ENCODE data around the gene TCOF1. TPM values are rescaled to one million over a fixed set of nuclear protein-coding genes. Genes with fewer than 3 reads are reported as not detected.

Gene TCOF1
- total and polyA plus RNA-seq, 2 donors (not counting 3 experiments of a cell fraction or from before 2014, with no cell fraction given) = 11.2 to 52.0 TPM

DNA sequence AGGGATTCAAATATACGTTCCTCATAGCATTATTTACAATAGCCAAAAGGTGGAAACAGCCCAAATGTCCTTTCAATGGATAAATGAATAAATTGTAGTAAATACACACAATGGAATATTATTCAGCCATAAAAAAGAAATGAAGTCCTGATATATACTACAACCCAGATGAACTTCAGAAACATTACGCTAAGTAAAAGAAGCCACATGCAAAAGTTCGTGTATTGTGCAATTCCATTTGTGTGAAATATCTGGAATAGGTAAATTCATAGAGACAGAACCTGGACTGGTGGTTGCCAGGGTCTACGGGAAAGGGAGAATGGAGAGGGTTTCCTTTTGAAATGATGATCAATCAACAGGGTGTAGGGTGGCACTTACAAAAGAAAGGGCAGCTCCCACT, 42.3 kb upstream of the TCOF1 start:
- dilution Hi-C loops (cut with MboI; ENCODE audit: extremely low pct_ligation_motif_present, low sequenced_read_pairs) (no loop called here), intact Hi-C loops (cut with micrococcal nuclease) (loop anchor here (5.0 kb wide), 1 partner anchor 48 kb away; no protein-coding TSS in a partner anchor)
- H3K9me1 ChIP-seq (replicated peaks; ENCODE audit: control insufficient read depth, extremely low read depth, insufficient read depth, low read length) = no peaks in the 10 kb centered on the region
- no peak overlapping the region for H2AFZ ChIP-seq (ENCODE audit: low read depth, low read length)
- H3K27ac ChIP-seq (ENCODE audit: insufficient read depth, low read depth, low read length) = no peak overlapping the region
- H3K4me1 ChIP-seq (ENCODE audit: control insufficient read depth, extremely low read depth, insufficient read depth, low read length) = peaks cover 20% of the 10 kb centered on the region
- no peak overlapping the region for H3K4me2 ChIP-seq (ENCODE audit: insufficient read depth, low read length)
- FAIRE-seq (peak; percentile 43), DNase-seq (ENCODE audit: low read depth, low spot score) (no peak)
- no peaks in the 10 kb centered on the region for H3K36me3 ChIP-seq (ENCODE audit: control insufficient read depth in 2 of 2, extremely low read depth in 1 of 2, insufficient read depth in 2 of 2, low read length in 2 of 2)
- no peak for TF ChIP-seq EZH2 (IDR thresholded peaks at IDR 0.05; ENCODE audit: borderline replicate concordance, low read depth, low read length, severe bottlenecking)
- no peak for TF ChIP-seq GATA2 (IDR thresholded peaks at IDR 0.05; ENCODE audit: insufficient read depth, insufficient read length, low read depth, low read length)
- TF ChIP-seq POLR2AphosphoS5 (IDR thresholded peaks at IDR 0.05; ENCODE audit: insufficient read depth, low read depth, low read length) = no peak
- TF ChIP-seq, protein P1, sequence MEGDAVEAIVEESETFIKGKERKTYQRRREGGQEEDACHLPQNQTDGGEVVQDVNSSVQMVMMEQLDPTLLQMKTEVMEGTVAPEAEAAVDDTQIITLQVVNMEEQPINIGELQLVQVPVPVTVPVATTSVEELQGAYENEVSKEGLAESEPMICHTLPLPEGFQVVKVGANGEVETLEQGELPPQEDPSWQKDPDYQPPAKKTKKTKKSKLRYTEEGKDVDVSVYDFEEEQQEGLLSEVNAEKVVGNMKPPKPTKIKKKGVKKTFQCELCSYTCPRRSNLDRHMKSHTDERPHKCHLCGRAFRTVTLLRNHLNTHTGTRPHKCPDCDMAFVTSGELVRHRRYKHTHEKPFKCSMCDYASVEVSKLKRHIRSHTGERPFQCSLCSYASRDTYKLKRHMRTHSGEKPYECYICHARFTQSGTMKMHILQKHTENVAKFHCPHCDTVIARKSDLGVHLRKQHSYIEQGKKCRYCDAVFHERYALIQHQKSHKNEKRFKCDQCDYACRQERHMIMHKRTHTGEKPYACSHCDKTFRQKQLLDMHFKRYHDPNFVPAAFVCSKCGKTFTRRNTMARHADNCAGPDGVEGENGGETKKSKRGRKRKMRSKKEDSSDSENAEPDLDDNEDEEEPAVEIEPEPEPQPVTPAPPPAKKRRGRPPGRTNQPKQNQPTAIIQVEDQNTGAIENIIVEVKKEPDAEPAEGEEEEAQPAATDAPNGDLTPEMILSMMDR (IDR thresholded peaks at IDR 0.05; ENCODE audit: extremely low read depth in 1 of 2, insufficient read depth in 1 of 2, low read depth in 1 of 2, low read length in 2 of 2) = no peak
- no peak for TF ChIP-seq JUN (IDR thresholded peaks at IDR 0.05; ENCODE audit: borderline replicate concordance, insufficient read depth, insufficient read length, low read depth)
- TF ChIP-seq, protein P2, sequence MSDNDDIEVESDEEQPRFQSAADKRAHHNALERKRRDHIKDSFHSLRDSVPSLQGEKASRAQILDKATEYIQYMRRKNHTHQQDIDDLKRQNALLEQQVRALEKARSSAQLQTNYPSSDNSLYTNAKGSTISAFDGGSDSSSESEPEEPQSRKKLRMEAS (IDR thresholded peaks at IDR 0.05; ENCODE audit: insufficient read depth, insufficient read length) = no peak
- TF ChIP-seq FOS (IDR thresholded peaks at IDR 0.05; ENCODE audit: borderline replicate concordance, insufficient read depth, low read length) = no peak
- no peak for TF ChIP-seq MYC (IDR thresholded peaks at IDR 0.05; ENCODE audit: low read depth, low read length)
- no peak for TF ChIP-seq POLR2A (IDR thresholded peaks at IDR 0.05; ENCODE audit: low read depth, low read length)
- no peak overlapping the region for H3K9ac ChIP-seq (replicated peaks; ENCODE audit: extremely low read depth, insufficient read depth, low read length)
- ChIA-PET CTCF (no interaction called here), POLR2A (no interaction called here)
- no TSS peak for BruUV-seq (replicated peaks)
- peaks cover 0 to 5% of the 10 kb centered on the region in 2 experiments for H3K27me3 ChIP-seq (ENCODE audit: control insufficient read depth in 2 of 2, insufficient read depth in 2 of 2, low read length in 2 of 2)
- no peaks in the 10 kb centered on the region for H4K20me1 ChIP-seq (replicated peaks; ENCODE audit: control insufficient read depth, extremely low read depth, insufficient read depth, low read length)
- H3K79me2 ChIP-seq (ENCODE audit: control insufficient read depth, insufficient read depth, low read length) = no peaks in the 10 kb centered on the region
- H3K4me3 ChIP-seq (replicated peaks in 1 of 3; ENCODE audit: insufficient read depth in 1 of 3, low read depth in 1 of 3, low read length in 3 of 3) = no peak overlapping the region
- no peaks in the 10 kb centered on the region for H3K9me3 ChIP-seq (replicated peaks; ENCODE audit: control insufficient read depth, insufficient read depth, low read length)

Data from endothelial cell of umbilical vein (primary cell).